GM23248 (cell line): ENCODE measurements around the gene MPC1. TPM values are rescaled to one million over a fixed set of nuclear protein-coding genes. Genes with fewer than 3 reads are reported as not detected.
A peak's percentile ranks its signal among the peaks of the same experiment; 100 is the strongest.

Experiments
- DNase-seq: peaks from one replicate; pipeline ENCODE4 v3.0.0-alpha.2; 2015
- H2AFZ ChIP-seq: fragments of 200-600 bp; sonication (generic); 2 replicates; pipeline ENCODE4 v1.6.1; 2016; ENCODE audit warnings: antibody characterized with exemption
- H3F3A ChIP-seq: fragments of 200-600 bp; sonication (generic); 2 replicates; pipeline ENCODE4 v1.6.1; 2016; ENCODE audit warnings: mild to moderate bottlenecking, antibody characterized with exemption, mixed run types; ENCODE audit not compliant: insufficient read depth
- H3K27ac ChIP-seq: fragments of 200-600 bp; sonication (generic); 2 replicates; pipeline ENCODE4 v1.5.1; 2016; ENCODE audit warnings: mild to moderate bottlenecking
- H3K27me3 ChIP-seq: fragments of 200-600 bp; sonication (generic); replicated peaks from 2 replicates; pipeline ENCODE4 v1.6.1; 2016; ENCODE audit warnings: mild to moderate bottlenecking; ENCODE audit not compliant: insufficient read depth
- H3K36me3 ChIP-seq: fragments of 200-600 bp; sonication (generic); 2 replicates; pipeline ENCODE4 v1.6.1; 2016; ENCODE audit warnings: low read depth, mild to moderate bottlenecking
- H3K4me1 ChIP-seq: fragments of 200-600 bp; sonication (generic); 2 replicates; pipeline ENCODE4 v1.6.1; 2016; ENCODE audit warnings: mild to moderate bottlenecking; ENCODE audit not compliant: insufficient read depth
- H3K4me2 ChIP-seq: fragments of 200-600 bp; sonication (generic); one replicate; pipeline ENCODE4 v1.6.1; 2016; ENCODE audit warnings: mild to moderate bottlenecking; ENCODE audit not compliant: unreplicated experiment
- H3K4me3 ChIP-seq: fragments of 200-600 bp; sonication (generic); 2 replicates; pipeline ENCODE4 v1.5.1; 2016; ENCODE audit warnings: mild to moderate bottlenecking
- H3K79me2 ChIP-seq: fragments of 200-600 bp; sonication (generic); 2 replicates; pipeline ENCODE4 v1.6.1; 2016; ENCODE audit warnings: mild to moderate bottlenecking; ENCODE audit not compliant: insufficient read depth
- H3K9ac ChIP-seq: fragments of 200-600 bp; sonication (generic); 2 replicates; pipeline ENCODE4 v1.6.1; 2016; ENCODE audit warnings: mild to moderate bottlenecking
- H3K9me2 ChIP-seq: fragments of 200-600 bp; sonication (generic); 2 replicates; pipeline ENCODE4 v1.6.1; 2016; ENCODE audit warnings: mixed run types, mild to moderate bottlenecking, moderate library complexity; ENCODE audit not compliant: insufficient read depth
- H3K9me3 ChIP-seq: fragments of 200-600 bp; sonication (generic); one replicate; pipeline ENCODE4 v1.6.1; 2017; ENCODE audit warnings: low read depth
- H4K20me1 ChIP-seq: fragments of 200-600 bp; sonication (generic); 2 replicates; pipeline ENCODE4 v1.6.0; 2016; ENCODE audit not compliant: insufficient read depth
- EZH2 ChIP-seq: fragments of 200-600 bp; sonication (generic); IDR thresholded peaks from 2 replicates; pipeline ENCODE4 v1.6.1; 2018; ENCODE audit warnings: antibody characterized with exemption, mild to moderate bottlenecking; ENCODE audit not compliant: insufficient read depth, poor library complexity, severe bottlenecking
- EZH2phosphoT487 ChIP-seq: fragments of 200-600 bp; sonication (generic); IDR thresholded peaks from 2 replicates; pipeline ENCODE4 v1.6.1; 2018; ENCODE audit warnings: antibody characterized with exemption, moderate library complexity, mild to moderate bottlenecking, low read depth; ENCODE audit not compliant: insufficient read depth
- WGBS, 2 experiments: methylation state at CpG; one replicate each; pipeline ENCODE4 v1.1.6; 2015 to 2017; ENCODE audit warnings: low lambda C conversion rate in 2 of 2, low coverage in 1 of 2; ENCODE audit errors: missing lambda C conversion rate in 2 of 2; 5-methylcytosine and 5-hydroxymethylcytosine counted together
- in situ Hi-C: fragments of 300-500 bp; cut with MboI; formaldehyde crosslinking; loops from 2 replicates; pipeline ENCODE4 v1.15.0; 2020
- polyA plus RNA-seq: library from polyadenylated mRNA; unstranded; fragments of >200 nt; fragmentation: Nextera tagmentation; extraction: Ambion mirVana; gene quantifications from 2 replicates; pipeline ENCODE4 v1.2.1, GENCODE V29; 2016
- total RNA-seq: library from RNA; depleted of rRNA; stranded (reverse); fragments of >200 nt; shearing (Covaris generic); gene quantifications from 2 replicates; pipeline ENCODE4 v1.2.3, GENCODE V29; 2014

The MPC1 gene
- total and polyA plus RNA-seq, 2 experiments from 2014 or later = 41.9 to 76.2 TPM

DNA sequence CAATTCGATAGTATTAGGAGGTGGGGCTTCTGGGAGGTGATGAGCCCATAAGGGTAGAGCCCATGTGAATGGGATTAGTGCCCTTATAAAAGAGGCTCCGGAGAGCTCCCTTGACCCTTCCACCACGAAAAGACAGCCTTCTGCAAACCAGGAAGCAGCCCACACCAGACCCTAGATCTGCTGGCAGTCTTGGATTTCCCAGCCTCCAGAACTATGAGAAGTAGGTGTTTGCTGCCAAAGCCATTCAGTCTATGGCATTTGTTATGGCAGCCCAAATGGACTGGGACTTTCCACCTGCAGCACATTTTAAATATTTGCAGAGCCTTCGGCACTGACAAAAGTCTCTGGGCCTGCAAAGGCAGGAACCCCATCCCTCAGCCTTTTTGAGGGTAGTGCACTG, 28.6 kb downstream of the MPC1 start:
- Histone ChIP-seq H3K9me3 (no peaks in the 10 kb centered on the region), H3K27me3 (0 out of 2 replicates have a peak, but pooled peaks cover 7% of the 10 kb centered on the region), H3K9ac (no peak overlapping the region), H3K36me3 (no peaks in the 10 kb centered on the region), H3K9me2 (no peaks in the 10 kb centered on the region), H3K4me2 (no peak overlapping the region), H3K4me3 (no peak overlapping the region), H3K4me1 (no peaks in the 10 kb centered on the region), H2AFZ (no peak overlapping the region), H3K27ac (no peak overlapping the region), H3F3A (no peaks in the 10 kb centered on the region), H4K20me1 (no peaks in the 10 kb centered on the region), H3K79me2 (no peaks in the 10 kb centered on the region)
- in situ Hi-C loops = no loop called here
- WGBS, 2 experiments = 34 to 51% methylated on average over 4 of the region's 4 CpGs
- no peak for DNase-seq
- TF ChIP-seq EZH2phosphoT487 (no peak), EZH2 (no peak)

DNA sequence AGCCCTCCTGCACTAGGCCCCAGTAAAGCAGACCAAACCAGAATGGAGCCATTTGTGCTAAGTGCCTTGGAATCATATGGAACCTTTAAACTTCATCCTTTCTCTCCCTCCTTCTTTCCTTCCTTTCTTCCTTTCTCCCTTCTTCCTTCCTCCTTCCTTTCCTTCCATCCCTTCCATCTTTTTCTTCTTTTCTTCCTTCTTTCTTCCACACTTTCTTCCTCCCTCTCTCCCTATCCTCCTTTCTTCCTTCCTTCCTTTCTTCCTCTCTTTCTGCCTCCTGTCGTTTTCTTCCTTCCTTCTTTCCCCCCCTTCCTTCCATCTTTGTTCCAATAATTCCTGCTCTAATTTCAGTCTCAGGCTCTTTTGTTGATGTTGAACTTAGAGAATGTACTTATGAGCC, 29.2 kb downstream of the MPC1 start:
- H3K4me3 ChIP-seq = no peak overlapping the region
- no peak overlapping the region for H3K9ac ChIP-seq
- WGBS, 2 experiments = 28 to 60% methylated on average over 1 of the region's 1 CpG
- H3K27me3 ChIP-seq = 0 out of 2 replicates have a peak, but pooled peaks cover 7% of the 10 kb centered on the region
- no peaks in the 10 kb centered on the region for H3K36me3 ChIP-seq
- no peaks in the 10 kb centered on the region for H3K4me1 ChIP-seq
- no peak overlapping the region for H3K4me2 ChIP-seq
- no peak overlapping the region for H2AFZ ChIP-seq
- TF ChIP-seq EZH2 (no peak), EZH2phosphoT487 (no peak)
- H4K20me1 ChIP-seq = no peaks in the 10 kb centered on the region
- H3K9me3 ChIP-seq = no peaks in the 10 kb centered on the region
- no peak overlapping the region for H3K27ac ChIP-seq
- DNase-seq = no peak
- no peaks in the 10 kb centered on the region for H3K79me2 ChIP-seq
- H3K9me2 ChIP-seq = no peaks in the 10 kb centered on the region
- in situ Hi-C loops = no loop called here
- no peaks in the 10 kb centered on the region for H3F3A ChIP-seq

DNA sequence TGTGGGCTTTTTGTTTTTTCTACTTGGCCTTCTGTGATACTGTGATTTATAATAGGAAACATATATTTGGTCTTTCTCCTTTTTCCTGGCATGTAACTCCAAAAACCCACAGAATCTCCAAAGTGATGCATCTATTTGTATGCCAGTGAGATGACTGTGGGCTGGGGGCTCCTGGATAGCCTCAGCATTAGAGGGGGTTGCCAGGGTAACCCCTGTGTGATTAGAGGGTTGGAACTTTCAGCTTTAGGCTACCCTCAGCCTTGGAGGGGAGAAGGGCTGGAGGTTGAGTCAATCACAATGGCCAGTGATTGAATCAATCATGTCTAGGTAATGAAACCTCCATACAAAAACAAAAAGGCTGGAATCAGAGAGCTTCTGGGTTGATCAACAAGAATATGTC, 29.8 kb downstream of the MPC1 start:
- no peak overlapping the region for H3K4me3 ChIP-seq
- H3K27me3 ChIP-seq = 0 out of 2 replicates have a peak, but pooled peaks cover 7% of the 10 kb centered on the region
- TF ChIP-seq EZH2phosphoT487 (no peak), EZH2 (no peak)

GRCh38 chr6:166351715-166352285, 30.9 kb downstream of the MPC1 start:
- TF ChIP-seq EZH2phosphoT487 (no peak), EZH2 (no peak)
- no peak for DNase-seq
- no peaks in the 10 kb centered on the region for H3F3A ChIP-seq
- in situ Hi-C loops = no loop called here
- H4K20me1 ChIP-seq = no peaks in the 10 kb centered on the region
- H2AFZ ChIP-seq = 0 out of 2 replicates have a peak overlapping the region, but pooled peaks have one; percentile 16
- no peak overlapping the region for H3K27ac ChIP-seq
- H3K9me2 ChIP-seq = no peaks in the 10 kb centered on the region
- 0 out of 2 replicates have a peak, but pooled peaks cover 7% of the 10 kb centered on the region for H3K27me3 ChIP-seq
- H3K79me2 ChIP-seq = no peaks in the 10 kb centered on the region
- H3K4me1 ChIP-seq = no peaks in the 10 kb centered on the region
- no peak overlapping the region for H3K9ac ChIP-seq
- WGBS, 2 experiments = 24 to 27% methylated on average over 4 of the region's 4 CpGs
- no peak overlapping the region for H3K4me2 ChIP-seq
- no peak overlapping the region for H3K4me3 ChIP-seq
- no peaks in the 10 kb centered on the region for H3K36me3 ChIP-seq
- H3K9me3 ChIP-seq = no peaks in the 10 kb centered on the region

More for the DNA sequence above, 29.8 kb downstream of the MPC1 start:
- Histone ChIP-seq H3K36me3 (no peaks in the 10 kb centered on the region), H4K20me1 (no peaks in the 10 kb centered on the region), H3K9me2 (no peaks in the 10 kb centered on the region), H3K79me2 (no peaks in the 10 kb centered on the region), H3K9me3 (no peaks in the 10 kb centered on the region), H3K4me1 (no peaks in the 10 kb centered on the region), H3K27ac (no peak overlapping the region), H3K9ac (no peak overlapping the region), H2AFZ (no peak overlapping the region), H3F3A (no peaks in the 10 kb centered on the region), H3K4me2 (no peak overlapping the region)
- no peak for DNase-seq
- in situ Hi-C loops = no loop called here
